Measurements from ENCODE around the gene INO80.

INO80 gene

GRCh38 chr15:40990789-40991188, 125.3 kb downstream of the INO80 start:
- H3K27ac ChIP-seq (ENCODE audit: low read depth in 2 of 2, low read length in 2 of 2) = no peak overlapping the region
- no peaks in the 10 kb centered on the region for H3K9me3 ChIP-seq (ENCODE audit: control insufficient read depth in 2 of 2, low read length in 2 of 2)
- H3K27me3 ChIP-seq (ENCODE audit: control insufficient read depth in 2 of 2, insufficient read depth in 2 of 2, low read length in 2 of 2) = no peaks in the 10 kb centered on the region
- peaks cover 44 to 48% of the 10 kb centered on the region in 2 donors for H3K36me3 ChIP-seq (ENCODE audit: control insufficient read depth in 2 of 2, insufficient read depth in 2 of 2, low read length in 2 of 2)
- H3K9ac ChIP-seq (ENCODE audit: low read depth in 1 of 2, low read length in 2 of 2) = no peak overlapping the region
- no peaks in the 10 kb centered on the region for H3K4me1 ChIP-seq (ENCODE audit: control insufficient read depth in 2 of 2, insufficient read depth in 2 of 2, low read length in 2 of 2)
- H3K4me3 ChIP-seq (ENCODE audit: low read length in 2 of 2) = no peak overlapping the region

DNA sequence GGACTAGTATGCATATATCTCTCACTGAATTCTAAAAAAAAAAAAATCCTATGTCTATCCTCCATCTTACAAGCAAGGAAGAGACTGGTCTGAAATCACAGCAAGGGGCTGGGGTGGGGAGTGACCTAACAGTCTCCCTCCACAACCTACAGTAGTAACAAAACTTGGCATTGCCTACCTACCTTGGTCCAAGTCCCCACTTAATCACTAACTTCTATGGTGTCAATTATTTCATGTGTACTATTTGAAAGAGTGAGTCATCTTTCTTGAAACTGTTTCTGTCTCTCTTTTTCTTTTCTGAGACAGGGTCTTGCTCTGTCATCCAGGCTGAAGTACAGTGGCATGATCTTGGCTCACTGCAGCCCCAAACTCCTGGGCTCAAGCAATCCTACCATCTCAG, 126.0 kb downstream of the INO80 start:
- Histone ChIP-seq H3K9me3 (ENCODE audit: control insufficient read depth in 2 of 2, low read length in 2 of 2) (no peaks in the 10 kb centered on the region), H3K4me1 (ENCODE audit: control insufficient read depth in 2 of 2, insufficient read depth in 2 of 2, low read length in 2 of 2) (no peaks in the 10 kb centered on the region), H3K36me3 (ENCODE audit: control insufficient read depth in 2 of 2, insufficient read depth in 2 of 2, low read length in 2 of 2) (peaks cover 44 to 49% of the 10 kb centered on the region in 2 donors), H3K4me3 (ENCODE audit: low read length in 2 of 2) (no peak overlapping the region), H3K27ac (ENCODE audit: low read depth in 2 of 2, low read length in 2 of 2) (no peak overlapping the region), H3K9ac (ENCODE audit: low read depth in 1 of 2, low read length in 2 of 2) (no peak overlapping the region), H3K27me3 (ENCODE audit: control insufficient read depth in 2 of 2, insufficient read depth in 2 of 2, low read length in 2 of 2) (no peaks in the 10 kb centered on the region)

DNA sequence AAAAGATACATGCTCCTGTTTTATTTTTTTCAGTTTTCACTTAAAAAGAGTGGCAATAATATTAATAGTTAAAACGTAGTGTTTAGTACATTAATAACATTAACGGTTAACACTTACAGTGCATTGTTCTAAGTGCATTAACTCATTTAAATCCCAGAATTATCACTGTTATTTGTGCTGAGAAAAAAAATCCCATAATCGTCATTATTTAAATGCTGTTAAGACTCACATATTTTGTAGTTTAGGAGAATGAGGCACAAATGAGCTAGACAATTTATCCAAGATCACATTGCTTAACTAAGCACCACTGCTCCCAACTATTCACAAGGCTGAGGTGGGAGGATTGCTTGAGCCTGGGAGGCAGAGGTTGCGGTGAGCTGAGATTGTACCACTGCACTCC, 127.9 kb downstream of the INO80 start:
- Histone ChIP-seq H3K27ac (ENCODE audit: low read depth in 2 of 2, low read length in 2 of 2) (no peak overlapping the region), H3K9ac (ENCODE audit: low read depth in 1 of 2, low read length in 2 of 2) (no peak overlapping the region), H3K4me1 (ENCODE audit: control insufficient read depth in 2 of 2, insufficient read depth in 2 of 2, low read length in 2 of 2) (no peaks in the 10 kb centered on the region), H3K27me3 (ENCODE audit: control insufficient read depth in 2 of 2, insufficient read depth in 2 of 2, low read length in 2 of 2) (no peaks in the 10 kb centered on the region), H3K4me3 (ENCODE audit: low read length in 2 of 2) (no peak overlapping the region), H3K9me3 (ENCODE audit: control insufficient read depth in 2 of 2, low read length in 2 of 2) (no peaks in the 10 kb centered on the region), H3K36me3 (ENCODE audit: control insufficient read depth in 2 of 2, insufficient read depth in 2 of 2, low read length in 2 of 2) (peaks cover 58% of the 10 kb centered on the region in 2 donors)

- no peaks in the 10 kb centered on the region for H3K9me3 ChIP-seq (ENCODE audit: control insufficient read depth in 2 of 2, low read length in 2 of 2)
- no peak overlapping the region for H3K4me3 ChIP-seq (ENCODE audit: low read length in 2 of 2)
- H3K27me3 ChIP-seq (ENCODE audit: control insufficient read depth in 2 of 2, insufficient read depth in 2 of 2, low read length in 2 of 2) = no peaks in the 10 kb centered on the region
- peaks cover 70 to 72% of the 10 kb centered on the region in 2 donors for H3K36me3 ChIP-seq (ENCODE audit: control insufficient read depth in 2 of 2, insufficient read depth in 2 of 2, low read length in 2 of 2)
- H3K27ac ChIP-seq (ENCODE audit: low read depth in 2 of 2, low read length in 2 of 2) = no peak overlapping the region
- no peaks in the 10 kb centered on the region for H3K4me1 ChIP-seq (ENCODE audit: control insufficient read depth in 2 of 2, insufficient read depth in 2 of 2, low read length in 2 of 2)
- H3K9ac ChIP-seq (ENCODE audit: low read depth in 1 of 2, low read length in 2 of 2) = no peak overlapping the region
Measured at GRCh38 chr15:40986820-40987219, 129.3 kb downstream of the INO80 start.

GRCh38 chr15:40985541-40986330, 130.3 kb downstream of the INO80 start:
- Histone ChIP-seq H3K36me3 (ENCODE audit: control insufficient read depth in 2 of 2, insufficient read depth in 2 of 2, low read length in 2 of 2) (peaks cover 76 to 77% of the 10 kb centered on the region in 2 donors), H3K27ac (ENCODE audit: low read depth in 2 of 2, low read length in 2 of 2) (no peak overlapping the region)

DNA sequence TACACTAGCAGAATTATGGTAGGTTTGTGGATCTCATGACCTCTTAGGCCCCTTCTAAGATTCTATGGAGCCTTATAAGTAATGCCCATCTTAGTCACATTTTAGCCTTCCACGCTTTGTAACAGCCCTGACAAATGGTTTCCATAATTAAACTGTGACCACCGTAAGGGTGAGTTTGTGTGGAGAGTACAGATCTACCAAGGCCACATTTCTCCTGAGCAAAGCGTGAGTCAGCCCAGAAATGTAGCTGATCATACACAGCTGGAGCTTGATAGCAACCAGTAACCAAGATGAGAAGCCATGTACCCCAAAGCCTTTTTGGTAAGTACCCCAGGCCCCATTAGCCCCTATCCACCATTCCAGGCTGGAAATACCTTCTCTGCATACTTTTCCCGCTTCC, 131.1 kb downstream of the INO80 start:
- H3K9me3 ChIP-seq (ENCODE audit: control insufficient read depth in 2 of 2, low read length in 2 of 2) = no peaks in the 10 kb centered on the region
- no peak overlapping the region for H3K27ac ChIP-seq (ENCODE audit: low read depth in 2 of 2, low read length in 2 of 2)
- no peaks in the 10 kb centered on the region for H3K4me1 ChIP-seq (ENCODE audit: control insufficient read depth in 2 of 2, insufficient read depth in 2 of 2, low read length in 2 of 2)
- no peak overlapping the region for H3K4me3 ChIP-seq (ENCODE audit: low read length in 2 of 2)
- H3K27me3 ChIP-seq (ENCODE audit: control insufficient read depth in 2 of 2, insufficient read depth in 2 of 2, low read length in 2 of 2) = no peaks in the 10 kb centered on the region
- H3K36me3 ChIP-seq (ENCODE audit: control insufficient read depth in 2 of 2, insufficient read depth in 2 of 2, low read length in 2 of 2) = peaks cover 77 to 80% of the 10 kb centered on the region in 2 donors
- no peak overlapping the region for H3K9ac ChIP-seq (ENCODE audit: low read depth in 1 of 2, low read length in 2 of 2)

More at GRCh38 chr15:40985541-40986330, 130.3 kb downstream of the INO80 start:
- no peaks in the 10 kb centered on the region for H3K9me3 ChIP-seq (ENCODE audit: control insufficient read depth in 2 of 2, low read length in 2 of 2)
- H3K4me3 ChIP-seq (ENCODE audit: low read length in 2 of 2) = no peak overlapping the region
- no peaks in the 10 kb centered on the region for H3K27me3 ChIP-seq (ENCODE audit: control insufficient read depth in 2 of 2, insufficient read depth in 2 of 2, low read length in 2 of 2)
- no peak overlapping the region for H3K9ac ChIP-seq (ENCODE audit: low read depth in 1 of 2, low read length in 2 of 2)
- no peaks in the 10 kb centered on the region for H3K4me1 ChIP-seq (ENCODE audit: control insufficient read depth in 2 of 2, insufficient read depth in 2 of 2, low read length in 2 of 2)

DNA sequence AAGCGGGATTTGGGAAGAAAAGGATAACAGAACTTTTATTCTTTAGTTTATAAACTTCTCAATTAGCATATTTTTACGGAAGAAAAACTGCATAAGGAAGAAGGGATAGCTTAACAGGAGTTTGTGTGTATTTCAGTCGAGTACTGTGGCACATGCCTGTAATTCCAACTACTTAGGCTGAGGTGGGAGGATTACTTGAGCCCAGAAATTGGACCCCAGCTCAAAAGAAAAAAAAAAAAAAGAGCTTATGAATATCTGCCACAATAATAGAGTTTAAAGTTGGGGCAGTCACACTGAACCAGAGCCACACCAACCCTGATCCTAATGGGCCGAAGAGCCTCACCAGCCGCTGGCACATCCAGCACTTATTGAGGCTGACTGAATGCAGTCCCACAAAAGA, 131.7 kb downstream of the INO80 start:
- H3K4me3 ChIP-seq (ENCODE audit: low read length in 2 of 2) = no peak overlapping the region
- H3K27me3 ChIP-seq (ENCODE audit: control insufficient read depth in 2 of 2, insufficient read depth in 2 of 2, low read length in 2 of 2) = no peaks in the 10 kb centered on the region
- H3K9me3 ChIP-seq (ENCODE audit: control insufficient read depth in 2 of 2, low read length in 2 of 2) = no peaks in the 10 kb centered on the region
- H3K27ac ChIP-seq (ENCODE audit: low read depth in 2 of 2, low read length in 2 of 2) = no peak overlapping the region
- peaks cover 80 to 86% of the 10 kb centered on the region in 2 donors for H3K36me3 ChIP-seq (ENCODE audit: control insufficient read depth in 2 of 2, insufficient read depth in 2 of 2, low read length in 2 of 2)
- no peaks in the 10 kb centered on the region for H3K4me1 ChIP-seq (ENCODE audit: control insufficient read depth in 2 of 2, insufficient read depth in 2 of 2, low read length in 2 of 2)
- no peak overlapping the region for H3K9ac ChIP-seq (ENCODE audit: low read depth in 1 of 2, low read length in 2 of 2)

DNA sequence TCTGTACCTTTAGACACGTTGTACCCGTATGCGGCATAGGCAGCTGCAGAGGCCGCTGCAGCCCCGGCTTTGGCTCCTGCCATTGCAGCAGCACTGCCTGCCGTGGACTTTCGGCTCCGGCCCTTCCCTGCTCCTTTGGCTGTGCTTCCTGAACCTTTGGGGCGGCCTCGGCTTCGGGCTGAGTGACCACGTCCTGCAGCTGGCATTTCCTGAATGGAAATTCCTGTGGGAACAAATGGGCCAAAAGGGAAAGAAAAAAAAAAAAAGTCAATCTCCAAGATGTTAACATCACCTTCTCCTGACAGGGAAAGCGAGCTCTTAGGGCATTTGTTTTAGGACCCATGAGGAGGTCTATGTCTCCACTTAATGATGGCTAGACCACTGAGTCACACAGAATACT, 133.2 kb downstream of the INO80 start:
- no peak overlapping the region for H3K4me3 ChIP-seq (ENCODE audit: low read length in 2 of 2)
- peaks cover 91 to 96% of the 10 kb centered on the region in 2 donors for H3K36me3 ChIP-seq (ENCODE audit: control insufficient read depth in 2 of 2, insufficient read depth in 2 of 2, low read length in 2 of 2)
- no peaks in the 10 kb centered on the region for H3K4me1 ChIP-seq (ENCODE audit: control insufficient read depth in 2 of 2, insufficient read depth in 2 of 2, low read length in 2 of 2)
- no peak overlapping the region for H3K27ac ChIP-seq (ENCODE audit: low read depth in 2 of 2, low read length in 2 of 2)
- H3K9ac ChIP-seq (ENCODE audit: low read depth in 1 of 2, low read length in 2 of 2) = no peak overlapping the region
- no peaks in the 10 kb centered on the region for H3K27me3 ChIP-seq (ENCODE audit: control insufficient read depth in 2 of 2, insufficient read depth in 2 of 2, low read length in 2 of 2)
- no peaks in the 10 kb centered on the region for H3K9me3 ChIP-seq (ENCODE audit: control insufficient read depth in 2 of 2, low read length in 2 of 2)

GRCh38 chr15:40981186-40981585, 134.9 kb downstream of the INO80 start:
- no peak overlapping the region for H3K27ac ChIP-seq (ENCODE audit: low read depth in 2 of 2, low read length in 2 of 2)
- no peaks in the 10 kb centered on the region for H3K4me1 ChIP-seq (ENCODE audit: control insufficient read depth in 2 of 2, insufficient read depth in 2 of 2, low read length in 2 of 2)
- no peaks in the 10 kb centered on the region for H3K27me3 ChIP-seq (ENCODE audit: control insufficient read depth in 2 of 2, insufficient read depth in 2 of 2, low read length in 2 of 2)
- H3K9ac ChIP-seq (ENCODE audit: low read depth in 1 of 2, low read length in 2 of 2) = no peak overlapping the region
- no peaks in the 10 kb centered on the region for H3K9me3 ChIP-seq (ENCODE audit: control insufficient read depth in 2 of 2, low read length in 2 of 2)
- H3K36me3 ChIP-seq (ENCODE audit: control insufficient read depth in 2 of 2, insufficient read depth in 2 of 2, low read length in 2 of 2) = peaks cover 88 to 94% of the 10 kb centered on the region in 2 donors
- no peak overlapping the region for H3K4me3 ChIP-seq (ENCODE audit: low read length in 2 of 2)

DNA sequence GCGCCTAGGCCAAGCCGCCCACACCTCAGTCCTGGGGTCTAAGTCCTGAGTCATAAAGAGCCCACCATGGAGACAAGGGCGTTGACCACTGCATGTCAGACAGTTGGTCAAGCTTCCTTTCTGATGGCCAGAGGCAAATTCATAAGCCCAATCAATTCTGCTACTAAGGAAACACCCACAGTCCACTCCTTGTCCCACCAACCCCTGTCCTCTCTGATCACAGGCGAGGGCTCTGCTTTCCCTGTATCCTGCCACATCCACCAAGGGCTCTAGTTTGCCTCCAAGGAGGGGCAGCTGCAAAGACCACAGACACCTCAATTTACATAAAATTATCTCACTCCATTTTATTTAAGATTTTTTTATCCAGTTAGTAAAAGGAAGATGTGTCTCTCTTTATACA, 137.5 kb downstream of the INO80 start:
- no peaks in the 10 kb centered on the region for H3K9me3 ChIP-seq (ENCODE audit: control insufficient read depth in 2 of 2, low read length in 2 of 2)
- H3K27me3 ChIP-seq (ENCODE audit: control insufficient read depth in 2 of 2, insufficient read depth in 2 of 2, low read length in 2 of 2) = no peaks in the 10 kb centered on the region
- no peak overlapping the region for H3K4me3 ChIP-seq (ENCODE audit: low read length in 2 of 2)
- peaks cover 66 to 71% of the 10 kb centered on the region in 2 donors for H3K36me3 ChIP-seq (ENCODE audit: control insufficient read depth in 2 of 2, insufficient read depth in 2 of 2, low read length in 2 of 2)
- no peaks in the 10 kb centered on the region for H3K4me1 ChIP-seq (ENCODE audit: control insufficient read depth in 2 of 2, insufficient read depth in 2 of 2, low read length in 2 of 2)
- no peak overlapping the region for H3K9ac ChIP-seq (ENCODE audit: low read depth in 1 of 2, low read length in 2 of 2)
- H3K27ac ChIP-seq (ENCODE audit: low read depth in 2 of 2, low read length in 2 of 2) = no peak overlapping the region
